ENCODE results near the gene STYXL2.

Gene STYXL2

GRCh38 chr1:167136191-167136614 lies 42.3 kb downstream of the STYXL2 start:
- DNase-seq (ENCODE audit: low read depth in 2 of 2), result no peak

DNA sequence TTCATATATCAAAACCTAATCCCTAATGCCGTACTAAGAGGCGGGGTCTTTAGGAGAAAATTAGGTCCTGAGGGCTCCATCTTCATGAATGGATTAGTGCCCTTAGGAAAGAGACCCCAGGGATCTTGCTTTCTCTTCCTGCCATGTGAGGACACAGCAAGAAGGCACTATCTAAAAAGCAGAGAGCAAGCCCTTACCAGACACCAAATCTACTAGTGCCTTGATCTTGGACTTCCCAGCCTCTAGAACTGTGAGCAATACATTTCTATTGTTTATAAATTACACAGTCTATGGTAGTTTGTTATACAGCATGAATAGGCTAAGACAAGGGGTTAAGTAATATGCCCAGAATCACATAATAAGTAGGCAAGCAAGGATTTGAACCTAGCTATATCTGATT lies 42.9 kb downstream of the STYXL2 start:
- no peak for DNase-seq (ENCODE audit: low read depth in 2 of 2)

- DNase-seq (ENCODE audit: low read depth in 2 of 2), result no peak
Observed at GRCh38 chr1:167137332-167137781, 43.5 kb downstream of the STYXL2 start.

DNA sequence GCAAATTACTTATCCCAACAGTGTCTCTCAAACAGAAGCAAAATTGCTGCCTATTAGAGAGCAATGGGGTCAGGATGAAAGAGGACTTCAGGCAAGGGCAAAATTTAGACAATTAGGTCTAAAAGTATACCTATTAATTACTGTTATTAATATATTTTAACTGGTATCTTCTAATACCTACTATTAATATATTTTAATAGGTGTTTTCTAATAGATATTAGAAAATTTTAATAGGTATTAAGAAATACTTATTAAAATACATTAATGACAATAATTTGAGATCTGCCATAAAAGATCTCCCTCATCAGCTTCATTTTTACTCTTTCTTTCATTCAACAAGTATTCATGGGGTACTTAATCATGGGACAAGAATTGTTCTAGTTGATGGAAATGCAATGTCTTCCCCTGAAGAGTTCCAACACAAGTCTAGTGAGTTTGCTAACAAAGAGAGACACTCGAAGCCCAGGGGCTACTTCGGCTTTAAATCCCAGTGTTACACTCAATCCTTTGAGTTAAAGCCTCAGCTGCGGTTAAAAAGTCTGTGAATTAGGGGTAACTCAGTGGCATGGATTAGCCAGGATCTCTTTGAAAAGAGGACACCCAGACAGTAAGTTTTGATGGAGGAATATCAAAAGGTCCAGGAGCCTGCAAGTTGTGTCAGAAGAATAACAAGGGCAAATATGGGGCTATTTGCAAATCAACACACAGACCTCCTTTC lies 44.1 kb downstream of the STYXL2 start:
- no peak for DNase-seq (ENCODE audit: low read depth in 2 of 2)

DNA sequence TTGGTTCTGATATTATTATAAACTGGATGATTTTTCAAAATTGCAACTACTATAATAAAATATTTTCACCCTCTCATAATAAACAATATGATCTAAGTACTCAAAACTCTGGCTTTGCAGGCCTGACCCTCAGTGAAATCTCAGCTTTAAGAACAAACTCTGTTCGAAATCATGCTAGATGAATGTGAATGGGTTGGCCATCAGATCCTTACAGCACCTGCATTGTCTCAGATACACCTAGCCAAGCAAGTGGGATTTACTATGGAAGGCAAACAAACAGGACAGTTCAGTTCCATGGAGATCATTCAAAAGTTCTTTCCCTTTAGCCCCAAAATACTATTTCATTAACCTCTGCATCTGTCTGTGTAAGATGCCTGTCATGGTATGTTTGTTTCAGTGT lies 44.8 kb downstream of the STYXL2 start:
- DNase-seq (ENCODE audit: low read depth in 2 of 2), result no peak

- DNase-seq (ENCODE audit: low read depth in 2 of 2), result no peak
Observed at GRCh38 chr1:167141963-167142362, 48.1 kb downstream of the STYXL2 start.

Data from stimulated activated CD8-positive, alpha-beta memory T cell treated with anti-CD3 and anti-CD28 coated beads, Interleukin-7, amount 100 ng/mL, for 4 hours (primary cell).